ENCODE results near the gene WNT9B. TPM values are rescaled to one million over a fixed set of nuclear protein-coding genes. Genes with fewer than 3 reads are reported as not detected.

Gene WNT9B
- total and polyA plus RNA-seq, 2 experiments from 2014 or later: 0.17 TPM; not detected in 1

- H3K4me1 Mint-ChIP-seq: peaks cover 16% of the 10 kb centered on the region
- no peaks in the 10 kb centered on the region for H3K27me3 ChIP-seq (ENCODE audit: insufficient read depth)
- peak; percentile 43; the same call in 1 of the 2 replicates for TF ChIP-seq POLR2AphosphoS5 (IDR thresholded peaks at IDR 0.05; ENCODE audit: low read depth)
- no peak for TF ChIP-seq ZNF114 (CRISPR knock-in tag; IDR thresholded peaks at IDR 0.05)
- H3K79me2 ChIP-seq (replicated peaks; ENCODE audit: insufficient read depth): no peaks in the 10 kb centered on the region
- H4K20me1 ChIP-seq (replicated peaks; ENCODE audit: insufficient read depth): no peaks in the 10 kb centered on the region
- H3K27ac ChIP-seq (ENCODE audit: low read depth): no peak overlapping the region
- H3K36me3 Mint-ChIP-seq (ENCODE audit: low read depth): no peaks in the 10 kb centered on the region; the same call in 2 of the 3 replicates
- peak overlapping the region; percentile 60 for H3K4me2 ChIP-seq
- H3K9me2 ChIP-seq (ENCODE audit: insufficient read depth): peaks cover 3% of the 10 kb centered on the region; the same call in 1 of the 2 replicates
- no peak overlapping the region for H3K4me3 Mint-ChIP-seq
- H3K4me1 ChIP-seq (ENCODE audit: insufficient read depth): no peaks in the 10 kb centered on the region; the same call in 1 of the 2 replicates
- H3F3A ChIP-seq (replicated peaks; ENCODE audit: low read depth): no peaks in the 10 kb centered on the region
- DNase-seq (ENCODE audit: low spot score): peak; percentile 89
- peak overlapping the region; percentile 87 for H2AFZ ChIP-seq
- peak; percentile 98 for ATAC-seq
- H3K4me3 ChIP-seq: no peak overlapping the region
- no peak overlapping the region for H3K27ac Mint-ChIP-seq
- peaks cover 14% of the 10 kb centered on the region for H3K27me3 Mint-ChIP-seq (ENCODE audit: insufficient read depth, low read depth, poor library complexity)
- no peaks in the 10 kb centered on the region for H3K9me3 Mint-ChIP-seq
- H3K36me3 ChIP-seq (ENCODE audit: insufficient read depth): no peaks in the 10 kb centered on the region
Observed at GRCh38 chr17:46862949-46863348, 11.6 kb downstream of the WNT9B start.

DNA sequence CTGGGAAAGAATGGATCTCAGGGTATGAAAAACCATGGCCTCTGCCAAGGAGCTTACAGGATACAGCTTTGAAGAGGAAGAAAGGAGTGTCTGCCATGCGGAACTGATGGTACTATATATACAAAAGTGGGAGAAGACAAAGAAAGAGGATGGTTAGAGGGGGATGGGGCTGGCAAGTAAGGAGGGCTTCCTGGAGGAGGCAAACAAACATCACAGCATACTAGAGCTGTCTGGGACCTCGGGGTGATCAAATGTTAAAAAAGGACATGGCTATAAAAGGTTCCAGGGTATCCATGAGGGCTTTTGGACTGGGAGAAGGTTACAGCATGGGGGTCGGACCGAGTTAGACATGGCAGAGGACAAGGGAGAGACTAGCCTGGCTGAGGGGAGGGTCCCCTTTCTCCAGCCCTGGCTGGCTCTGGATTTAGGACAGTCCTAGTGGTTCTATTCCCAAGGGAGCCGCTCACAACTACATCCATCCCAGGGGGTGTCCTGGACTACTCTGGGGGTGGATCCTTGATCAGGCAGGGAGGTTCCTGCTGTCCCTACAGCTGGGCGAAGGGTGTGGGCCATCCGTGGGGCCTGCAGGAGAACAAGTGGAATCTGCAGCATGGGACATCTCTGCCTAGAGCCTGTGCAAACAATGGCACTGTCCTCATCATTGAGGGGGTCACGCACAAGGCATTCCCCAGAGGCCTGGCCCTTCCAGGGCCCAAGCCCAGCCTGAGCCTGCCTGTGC, 12.2 kb downstream of the WNT9B start:
- Histone ChIP-seq H2AFZ (peak overlapping the region; percentile 87), H3K27ac (ENCODE audit: low read depth) (no peak overlapping the region)
- no peak overlapping the region for H3K27ac Mint-ChIP-seq
- no peak for TF ChIP-seq CREB1 (CRISPR knock-in tag; IDR thresholded peaks at IDR 0.05; ENCODE audit: low read depth)
- TF ChIP-seq ETS1 (IDR thresholded peaks at IDR 0.05): no peak
- TF ChIP-seq CTCF (conservative IDR thresholded peaks at IDR 0.05; ENCODE audit: low read depth in 2 of 2): no peak
- no peak for TF ChIP-seq STAT1 (IDR thresholded peaks at IDR 0.05; ENCODE audit: unreplicated experiment)
- TF ChIP-seq, protein P1, sequence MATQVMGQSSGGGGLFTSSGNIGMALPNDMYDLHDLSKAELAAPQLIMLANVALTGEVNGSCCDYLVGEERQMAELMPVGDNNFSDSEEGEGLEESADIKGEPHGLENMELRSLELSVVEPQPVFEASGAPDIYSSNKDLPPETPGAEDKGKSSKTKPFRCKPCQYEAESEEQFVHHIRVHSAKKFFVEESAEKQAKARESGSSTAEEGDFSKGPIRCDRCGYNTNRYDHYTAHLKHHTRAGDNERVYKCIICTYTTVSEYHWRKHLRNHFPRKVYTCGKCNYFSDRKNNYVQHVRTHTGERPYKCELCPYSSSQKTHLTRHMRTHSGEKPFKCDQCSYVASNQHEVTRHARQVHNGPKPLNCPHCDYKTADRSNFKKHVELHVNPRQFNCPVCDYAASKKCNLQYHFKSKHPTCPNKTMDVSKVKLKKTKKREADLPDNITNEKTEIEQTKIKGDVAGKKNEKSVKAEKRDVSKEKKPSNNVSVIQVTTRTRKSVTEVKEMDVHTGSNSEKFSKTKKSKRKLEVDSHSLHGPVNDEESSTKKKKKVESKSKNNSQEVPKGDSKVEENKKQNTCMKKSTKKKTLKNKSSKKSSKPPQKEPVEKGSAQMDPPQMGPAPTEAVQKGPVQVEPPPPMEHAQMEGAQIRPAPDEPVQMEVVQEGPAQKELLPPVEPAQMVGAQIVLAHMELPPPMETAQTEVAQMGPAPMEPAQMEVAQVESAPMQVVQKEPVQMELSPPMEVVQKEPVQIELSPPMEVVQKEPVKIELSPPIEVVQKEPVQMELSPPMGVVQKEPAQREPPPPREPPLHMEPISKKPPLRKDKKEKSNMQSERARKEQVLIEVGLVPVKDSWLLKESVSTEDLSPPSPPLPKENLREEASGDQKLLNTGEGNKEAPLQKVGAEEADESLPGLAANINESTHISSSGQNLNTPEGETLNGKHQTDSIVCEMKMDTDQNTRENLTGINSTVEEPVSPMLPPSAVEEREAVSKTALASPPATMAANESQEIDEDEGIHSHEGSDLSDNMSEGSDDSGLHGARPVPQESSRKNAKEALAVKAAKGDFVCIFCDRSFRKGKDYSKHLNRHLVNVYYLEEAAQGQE (IDR thresholded peaks at IDR 0.05; ENCODE audit: unreplicated experiment): no peak
- no peak for TF ChIP-seq EZH2phosphoT487 (IDR thresholded peaks at IDR 0.05; ENCODE audit: unreplicated experiment)

More for the DNA sequence above, 12.2 kb downstream of the WNT9B start:
- Mint-ChIP-seq H3K27me3 (ENCODE audit: insufficient read depth, low read depth, poor library complexity) (peaks cover 14% of the 10 kb centered on the region), H3K36me3 (ENCODE audit: low read depth) (no peaks in the 10 kb centered on the region; the same call in 2 of the 3 replicates), H3K4me3 (no peak overlapping the region), H3K4me1 (peaks cover 16% of the 10 kb centered on the region), H3K9me3 (no peaks in the 10 kb centered on the region)
- Histone ChIP-seq H3F3A (replicated peaks; ENCODE audit: low read depth) (no peaks in the 10 kb centered on the region), H3K36me3 (ENCODE audit: insufficient read depth) (no peaks in the 10 kb centered on the region), H4K20me1 (replicated peaks; ENCODE audit: insufficient read depth) (no peaks in the 10 kb centered on the region), H3K4me2 (peak overlapping the region; percentile 60; the same call in 1 of the 2 replicates), H3K79me2 (replicated peaks; ENCODE audit: insufficient read depth) (no peaks in the 10 kb centered on the region), H3K9me2 (ENCODE audit: insufficient read depth) (peaks cover 3% of the 10 kb centered on the region; the same call in 1 of the 2 replicates), H3K4me1 (ENCODE audit: insufficient read depth) (no peaks in the 10 kb centered on the region; the same call in 1 of the 2 replicates), H3K4me3 (no peak overlapping the region), H3K27me3 (ENCODE audit: insufficient read depth) (no peaks in the 10 kb centered on the region)
- no peak for ATAC-seq
- no peak for DNase-seq (ENCODE audit: low spot score)

Measured in GM23338 (cell line).